GM12873 (cell line): ENCODE results near the gene DIAPH1.

ENCODE experiments used
- CTCF ChIP-seq: IDR thresholded peaks from 2 replicates; pipeline ENCODE4 v1.5.1; 2012; ENCODE audit warnings: low read depth, mild to moderate bottlenecking, moderate library complexity, low read length, control low read depth; ENCODE audit not compliant: insufficient read depth; ENCODE audit errors: missing control alignments

DIAPH1 gene

GRCh38 chr5:141512911-141513626 is 105.7 kb downstream of the DIAPH1 start:
- TF ChIP-seq CTCF: no peak

- peak; percentile 94 for TF ChIP-seq CTCF
Observed at GRCh38 chr5:141512390-141512910, 106.3 kb downstream of the DIAPH1 start.

- no peak for TF ChIP-seq CTCF
Observed at GRCh38 chr5:141511771-141512325, 107.0 kb downstream of the DIAPH1 start.

GRCh38 chr5:141510850-141511601 is 107.8 kb downstream of the DIAPH1 start:
- no peak for TF ChIP-seq CTCF

GRCh38 chr5:141510160-141510559 is 108.6 kb downstream of the DIAPH1 start:
- TF ChIP-seq CTCF: no peak

- no peak for TF ChIP-seq CTCF
Observed at GRCh38 chr5:141508798-141509611, 109.8 kb downstream of the DIAPH1 start.

GRCh38 chr5:141508440-141508797 is 110.4 kb downstream of the DIAPH1 start:
- TF ChIP-seq CTCF: no peak
